Measurements from ENCODE around the gene CYP3A7. TPM values are rescaled to one million over a fixed set of nuclear protein-coding genes. Genes with fewer than 3 reads are reported as not detected.
"Not testable (repeated sequence)": the region's sequence is repeated elsewhere in the genome, so short reads cannot be mapped to it uniquely, and the experiment has no call there.

CYP3A7 gene
- not detected in 2 replicates for total RNA-seq (2014; rRNA removed; shearing (Covaris generic))

GRCh38 chr7:99734987-99735386 is at the start of gene CYP3A7:
CYP3A7 (minus strand) TSS chr7:99735196; CDS start chr7:99735093, 103 bp downstream.
- in situ Hi-C loops (cut with HindIII; ENCODE audit: low sequenced_read_pairs) = no loop called here
- no peak for DNase-seq (ENCODE audit: low spot score)

- in situ Hi-C loops (cut with HindIII; ENCODE audit: low sequenced_read_pairs) = no loop called here
- no peak for DNase-seq (ENCODE audit: low spot score)
Observed at GRCh38 chr7:99784007-99784406, 49.0 kb upstream of the CYP3A7 start, which contains the start of gene CYP3A4. CYP3A4 (minus strand) TSS chr7:99784184; CDS start chr7:99784081, 103 bp downstream.

GRCh38 chr7:99782012-99782953 is 47.3 kb upstream of the CYP3A7 start:
- in situ Hi-C loops (cut with HindIII; ENCODE audit: low sequenced_read_pairs) = no loop called here

GRCh38 chr7:99780588-99780987 is 45.6 kb upstream of the CYP3A7 start:
- in situ Hi-C loops (cut with HindIII; ENCODE audit: low sequenced_read_pairs) = no loop called here
- no peak for DNase-seq (ENCODE audit: low spot score)

More at GRCh38 chr7:99782012-99782953, 47.3 kb upstream of the CYP3A7 start:
- no peak for DNase-seq (ENCODE audit: low spot score)

GRCh38 chr7:99779949-99780348 is 45.0 kb upstream of the CYP3A7 start:
- in situ Hi-C loops (cut with HindIII; ENCODE audit: low sequenced_read_pairs) = no loop called here
- DNase-seq (ENCODE audit: low spot score) = no peak

GRCh38 chr7:99778880-99779279 is 43.9 kb upstream of the CYP3A7 start:
- no peak for DNase-seq (ENCODE audit: low spot score)
- in situ Hi-C loops (cut with HindIII; ENCODE audit: low sequenced_read_pairs) = no loop called here

- in situ Hi-C loops (cut with HindIII; ENCODE audit: low sequenced_read_pairs); DNase-seq (ENCODE audit: low spot score): not testable (repeated sequence)
Observed at GRCh38 chr7:99773395-99773794, 38.4 kb upstream of the CYP3A7 start.

- in situ Hi-C loops (cut with HindIII; ENCODE audit: low sequenced_read_pairs) = no loop called here
- no peak for DNase-seq (ENCODE audit: low spot score)
Observed at GRCh38 chr7:99772565-99772964, 37.6 kb upstream of the CYP3A7 start.

- in situ Hi-C loops (cut with HindIII; ENCODE audit: low sequenced_read_pairs); DNase-seq (ENCODE audit: low spot score): not testable (repeated sequence)
Observed at GRCh38 chr7:99769494-99769893, 34.5 kb upstream of the CYP3A7 start.

- in situ Hi-C loops (cut with HindIII; ENCODE audit: low sequenced_read_pairs) = no loop called here
- no peak for DNase-seq (ENCODE audit: low spot score)
Observed at GRCh38 chr7:99768471-99768870, 33.5 kb upstream of the CYP3A7 start.

- in situ Hi-C loops (cut with HindIII; ENCODE audit: low sequenced_read_pairs) = no loop called here
- DNase-seq (ENCODE audit: low spot score) = no peak
Observed at GRCh38 chr7:99767662-99768061, 32.7 kb upstream of the CYP3A7 start.

GRCh38 chr7:99766484-99767099 is 31.6 kb upstream of the CYP3A7 start:
- in situ Hi-C loops (cut with HindIII; ENCODE audit: low sequenced_read_pairs) = no loop called here
- DNase-seq (ENCODE audit: low spot score) = no peak

GRCh38 chr7:99764478-99764877 is 29.5 kb upstream of the CYP3A7 start:
- in situ Hi-C loops (cut with HindIII; ENCODE audit: low sequenced_read_pairs) = no loop called here
- no peak for DNase-seq (ENCODE audit: low spot score)

GRCh38 chr7:99762680-99763327 is 27.8 kb upstream of the CYP3A7 start:
- no peak for DNase-seq (ENCODE audit: low spot score)
- in situ Hi-C loops (cut with HindIII; ENCODE audit: low sequenced_read_pairs) = no loop called here

GRCh38 chr7:99755085-99755484 is 20.1 kb upstream of the CYP3A7 start:
- no peak for DNase-seq (ENCODE audit: low spot score)
- in situ Hi-C loops (cut with HindIII; ENCODE audit: low sequenced_read_pairs) = no loop called here

- DNase-seq (ENCODE audit: low spot score) = no peak
- in situ Hi-C loops (cut with HindIII; ENCODE audit: low sequenced_read_pairs) = no loop called here
Observed at GRCh38 chr7:99752356-99752755, 17.4 kb upstream of the CYP3A7 start.

GRCh38 chr7:99751322-99752052 is 16.5 kb upstream of the CYP3A7 start:
- DNase-seq (ENCODE audit: low spot score) = not testable (repeated sequence)

GRCh38 chr7:99748846-99749579 is 14.0 kb upstream of the CYP3A7 start:
- DNase-seq (ENCODE audit: low spot score) = no peak
- in situ Hi-C loops (cut with HindIII; ENCODE audit: low sequenced_read_pairs) = no loop called here

More at GRCh38 chr7:99751322-99752052, 16.5 kb upstream of the CYP3A7 start:
- in situ Hi-C loops (cut with HindIII; ENCODE audit: low sequenced_read_pairs) = not testable (repeated sequence)

Data from G401 (cell line).